B cell (primary cell): ENCODE measurements around the gene SCFD2. TPM values are rescaled to one million over a fixed set of nuclear protein-coding genes. Genes with fewer than 3 reads are reported as not detected.
"Not testable (repeated sequence)": the region's sequence is repeated elsewhere in the genome, so short reads cannot be mapped to it uniquely, and the experiment has no call there.

Source experiments
- ATAC-seq: fragments of 200-7000 bp; cut with Tn5 transposase; one replicate; pipeline ENCODE4 v1.10.0; 2021; ENCODE audit warnings: low read depth, mild to moderate bottlenecking, moderate number of reproducible peaks, moderate library complexity
- CTCF ChIA-PET: fragments of 350-600 bp; sonication (Branson Sonifier 250); formaldehyde crosslinking; loops from one replicate; lab custom pipeline; 2021; ENCODE audit warnings: antibody characterized with exemption, inconsistent platforms; lab: Charles Lee
- POLR2A ChIA-PET: fragments of 350-600 bp; sonication (Branson Sonifier 250); formaldehyde crosslinking; loops from one replicate; lab custom pipeline; 2021; ENCODE audit warnings: antibody characterized with exemption; lab: Charles Lee
- DNase-seq: peaks from one replicate; pipeline ENCODE4 v3.0.0; 2013
- H2AFZ ChIP-seq: 2 replicates; pipeline ENCODE4 v1.6.1; 2012; ENCODE audit warnings: mild to moderate bottlenecking, low read depth, low read length; ENCODE audit not compliant: insufficient read depth, poor library complexity, severe bottlenecking
- H3K27ac ChIP-seq, 2 donors: 1 replicate in 1 of 2; 2 replicates in 1 of 2; pipeline ENCODE4 v1.5.1; 2012 to 2013; ENCODE audit warnings: low read length in 2 of 2, mild to moderate bottlenecking in 2 of 2, moderate library complexity in 1 of 2
- H3K27me3 ChIP-seq, 4 experiments: fragments of 200-600 bp in 1 of 4; sonication (generic) in 1 of 4; replicated peaks in 1 of 4; 1 replicate in 2 of 4; 2 replicates in 2 of 4; pipeline versions ENCODE4 v1.6.1 to v1.7.0; 2013 to 2016; ENCODE audit warnings: low read length in 3 of 4, mild to moderate bottlenecking in 2 of 4, mixed read lengths in 1 of 4, moderate library complexity in 1 of 4; ENCODE audit not compliant: insufficient read depth in 4 of 4, control insufficient read depth in 3 of 4; ENCODE audit errors: control extremely low read depth in 1 of 4
- H3K36me3 ChIP-seq, 2 experiments: replicated peaks in 1 of 2; 1 replicate in 1 of 2; 2 replicates in 1 of 2; pipeline versions ENCODE4 v1.6.1 to v1.7.1; 2013; ENCODE audit warnings: low read length in 1 of 2; ENCODE audit not compliant: insufficient read depth in 2 of 2, control insufficient read depth in 1 of 2; ENCODE audit errors: control extremely low read depth in 1 of 2, extremely low read depth in 1 of 2
- H3K4me1 ChIP-seq, 2 donors: fragments of 200-600 bp in 1 of 2; sonication (generic) in 1 of 2; 1 replicate in 1 of 2; 2 replicates in 1 of 2; pipeline versions ENCODE4 v1.5.1 to v1.6.1; 2013 to 2017; ENCODE audit warnings: low read length in 2 of 2; ENCODE audit not compliant: control insufficient read depth in 2 of 2, insufficient read depth in 2 of 2
- H3K4me2 ChIP-seq: replicated peaks from 2 replicates; pipeline ENCODE3; 2012; ENCODE audit warnings: mild to moderate bottlenecking, low read depth, low read length; ENCODE audit not compliant: poor library complexity, severe bottlenecking
- H3K4me3 ChIP-seq, 5 experiments: fragments of 200-600 bp in 1 of 5; sonication (generic) in 1 of 5; 1 replicate in 3 of 5; 2 replicates in 2 of 5; pipeline versions ENCODE4 v1.5.1 to v1.7.0; 2011 to 2016; ENCODE audit warnings: low read length in 4 of 5, mild to moderate bottlenecking in 4 of 5, low read depth in 2 of 5, control low read depth in 1 of 5, moderate library complexity in 1 of 5; ENCODE audit not compliant: insufficient read depth in 1 of 5; ENCODE audit errors: control extremely low read depth in 1 of 5, extremely low read depth in 1 of 5
- H3K79me2 ChIP-seq: fragments of 200-600 bp; sonication (generic); one replicate; pipeline ENCODE4 v1.6.0; 2016; ENCODE audit warnings: low read length; ENCODE audit not compliant: control insufficient read depth, insufficient read depth
- H3K9ac ChIP-seq: fragments of 200-600 bp; sonication (generic); 2 replicates; pipeline ENCODE4 v1.6.1; 2017; ENCODE audit warnings: mild to moderate bottlenecking, low read length, moderate library complexity
- H3K9me3 ChIP-seq, 3 donors: one replicate each; pipeline versions ENCODE4 v1.6.1 to v1.7.1; 2013; ENCODE audit warnings: low read length in 2 of 3; ENCODE audit not compliant: control insufficient read depth in 2 of 3, insufficient read depth in 1 of 3; ENCODE audit errors: control extremely low read depth in 1 of 3
- H4K20me1 ChIP-seq: 2 replicates; pipeline ENCODE4 v1.6.0; 2012; ENCODE audit warnings: mild to moderate bottlenecking, low read length; ENCODE audit not compliant: insufficient read depth, control insufficient read depth, poor library complexity, severe bottlenecking
- H3K27ac Mint-ChIP-seq: one replicate; pipeline ENCODE4 v1.8.0; 2021; ENCODE audit warnings: mixed read lengths
- H3K27me3 Mint-ChIP-seq: one replicate; pipeline ENCODE4 v1.8.0; 2021; ENCODE audit warnings: mixed read lengths
- H3K4me1 Mint-ChIP-seq: one replicate; pipeline ENCODE4 v1.8.0; 2021; ENCODE audit warnings: mixed read lengths
- H3K4me3 Mint-ChIP-seq: one replicate; pipeline ENCODE4 v1.8.0; 2021; ENCODE audit warnings: mixed read lengths
- H3K9me3 Mint-ChIP-seq: one replicate; pipeline ENCODE4 v1.8.0; 2022; ENCODE audit warnings: mixed read lengths; ENCODE audit not compliant: insufficient read depth
- CTCF ChIP-seq: fragments of 200-600 bp; IDR thresholded peaks from one replicate; pipeline ENCODE4 v1.8.0; 2022; ENCODE audit warnings: antibody characterized with exemption, mild to moderate bottlenecking
- EZH2 ChIP-seq: IDR thresholded peaks from 2 replicates; pipeline ENCODE4 v1.6.1; 2012; ENCODE audit warnings: borderline replicate concordance, low read depth, mild to moderate bottlenecking, moderate library complexity, low read length; ENCODE audit not compliant: insufficient read depth, poor library complexity, severe bottlenecking
- WGBS: methylation state at CpG from one replicate; pipeline ENCODE4 v1.1.5; 2013; ENCODE audit warnings: missing lambda C conversion rate; ENCODE audit not compliant: insufficient coverage; 5-methylcytosine and 5-hydroxymethylcytosine counted together
- intact Hi-C: fragments of 100-400 bp; cut with micrococcal nuclease; formaldehyde crosslinking; loops from one replicate; pipeline ENCODE4 v1.10.0; 2022
- polyA plus RNA-seq: library from polyadenylated mRNA; depleted of rRNA; stranded (reverse); fragments of >200 nt; gene quantifications from 2 replicates; pipeline ENCODE4 v1.2.3, GENCODE V29; 2012
- total RNA-seq, 2 donors: library from RNA; stranded (reverse); fragments of 120-200 nt in 1 of 2; gene quantifications; 1 replicate in 1 of 2; 2 replicates in 1 of 2; pipeline versions ENCODE4 v1.2.3 to v1.2.4, GENCODE V29; 2013 to 2022

SCFD2 gene
- total and polyA plus RNA-seq, 2 donors (not counting 1 experiment from before 2014, with no cell fraction given), result 12.8 to 20.4 TPM

DNA sequence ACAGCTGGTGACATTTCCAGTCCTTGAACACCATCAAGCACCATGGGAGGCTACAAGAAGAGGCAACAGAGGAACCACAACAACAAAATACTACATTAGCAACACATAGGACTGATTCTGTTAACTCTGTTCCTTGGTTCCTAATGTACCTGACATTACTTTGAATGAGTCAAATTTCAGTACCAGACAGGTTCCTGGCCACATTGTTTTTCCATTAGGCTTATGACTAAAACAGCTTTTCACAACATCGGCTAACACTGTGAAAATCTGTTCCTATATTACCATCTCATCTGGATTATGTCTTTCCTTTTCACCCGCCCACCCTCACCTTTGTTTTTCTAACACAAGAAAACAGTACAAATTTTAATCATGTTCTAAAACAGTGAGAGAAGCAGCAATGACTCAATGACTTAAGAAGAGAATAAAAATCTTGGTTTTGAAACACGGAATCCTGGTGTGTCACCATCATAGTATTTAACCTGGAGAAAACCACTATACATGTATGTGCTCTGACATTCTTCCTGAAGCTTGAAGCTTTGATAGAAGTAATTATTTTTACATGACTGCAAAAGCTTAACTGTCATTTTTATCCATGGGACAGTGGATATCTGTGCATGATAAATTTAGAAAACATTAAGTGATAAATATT, 143.9 kb downstream of the SCFD2 start:
- H3K79me2 ChIP-seq, result no peaks in the 10 kb centered on the region
- H3K9ac ChIP-seq, result no peak overlapping the region
- no peak overlapping the region for H2AFZ ChIP-seq
- H4K20me1 ChIP-seq, result no peaks in the 10 kb centered on the region
- DNase-seq, result no peak
- Mint-ChIP-seq H3K27ac (no peak overlapping the region), H3K4me1 (no peaks in the 10 kb centered on the region), H3K4me3 (no peak overlapping the region), H3K27me3 (no peaks in the 10 kb centered on the region), H3K9me3 (peaks cover 4% of the 10 kb centered on the region)
- no peak for ATAC-seq
- H3K4me3 ChIP-seq, result no peak overlapping the region
- peaks cover 0 to 1% of the 10 kb centered on the region in 2 experiments for H3K36me3 ChIP-seq
- no peak overlapping the region for H3K27ac ChIP-seq
- no peaks in the 10 kb centered on the region for H3K27me3 ChIP-seq
- H3K4me2 ChIP-seq, result no peak overlapping the region
- TF ChIP-seq CTCF (no peak), EZH2 (no peak)
- 100% methylated on average over 1 of the region's 3 CpGs for WGBS
- intact Hi-C loops, result no loop called here
- ChIA-PET CTCF (no interaction called here), POLR2A (no interaction called here)
- peaks cover 0 to 4% (median 0%) of the 10 kb centered on the region in 3 donors for H3K9me3 ChIP-seq
- no peaks in the 10 kb centered on the region for H3K4me1 ChIP-seq

GRCh38 chr4:53219148-53219547, 146.7 kb downstream of the SCFD2 start:
- H2AFZ ChIP-seq, H3K9me3 ChIP-seq, H3K9me3 Mint-ChIP-seq, H3K79me2 ChIP-seq, H3K4me2 ChIP-seq, CTCF ChIA-PET, H3K27ac Mint-ChIP-seq, H3K36me3 ChIP-seq, H3K4me1 ChIP-seq, ATAC-seq, POLR2A ChIA-PET, intact Hi-C loops, H3K27me3 ChIP-seq, H3K27me3 Mint-ChIP-seq, H3K4me3 ChIP-seq, H4K20me1 ChIP-seq, DNase-seq, H3K4me3 Mint-ChIP-seq, H3K4me1 Mint-ChIP-seq, H3K27ac ChIP-seq, H3K9ac ChIP-seq: not testable (repeated sequence)
- WGBS, result 100% methylated on average over 15 of the region's 16 CpGs
